ENCODE results near the gene PHLDA3.

Gene PHLDA3

DNA sequence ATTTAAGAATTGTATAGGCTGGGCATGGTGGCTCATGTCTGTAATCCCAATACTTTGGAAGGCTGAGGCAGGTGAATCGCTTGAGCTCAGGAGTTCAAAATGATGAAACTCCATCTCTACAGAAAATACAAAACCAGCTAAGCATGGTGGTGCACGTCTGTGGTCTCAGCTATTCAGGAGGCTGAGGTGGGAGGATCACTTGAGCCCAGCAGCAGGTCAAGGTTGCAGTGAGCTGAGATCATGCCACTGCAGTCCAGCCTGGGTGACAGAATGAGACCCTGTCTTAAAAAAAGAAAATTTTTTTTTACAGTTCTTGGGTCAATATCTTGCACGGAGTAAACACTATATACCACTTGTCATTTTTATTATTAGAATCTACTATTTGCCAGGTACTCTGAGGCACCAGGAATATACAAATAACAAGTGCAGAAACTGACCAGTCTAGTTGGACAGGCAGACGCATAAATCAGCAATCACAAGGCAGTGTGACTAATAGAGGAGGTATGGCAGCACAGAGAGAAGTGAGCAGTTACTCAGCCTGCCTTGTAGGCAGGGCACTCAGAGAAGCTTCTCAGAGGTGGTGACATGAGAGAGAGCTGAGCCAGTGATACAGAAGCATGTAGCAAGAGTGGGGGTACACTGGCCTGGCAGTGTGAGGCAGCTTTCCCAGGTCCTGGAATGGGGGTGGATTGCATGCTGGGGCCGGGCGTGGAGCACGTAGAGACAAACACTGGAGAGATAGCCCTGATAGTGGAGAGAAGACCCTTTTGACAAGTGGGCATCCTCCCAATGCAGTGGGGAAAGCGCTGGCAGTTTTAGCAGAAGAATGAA is 8.0 kb downstream of the PHLDA3 start:
- DNase-seq: no peak

- DNase-seq: no peak
Measured at GRCh38 chr1:201459775-201460174, 9.2 kb downstream of the PHLDA3 start.

- no peak for DNase-seq
Measured at GRCh38 chr1:201459052-201459451, 9.9 kb downstream of the PHLDA3 start.

DNA sequence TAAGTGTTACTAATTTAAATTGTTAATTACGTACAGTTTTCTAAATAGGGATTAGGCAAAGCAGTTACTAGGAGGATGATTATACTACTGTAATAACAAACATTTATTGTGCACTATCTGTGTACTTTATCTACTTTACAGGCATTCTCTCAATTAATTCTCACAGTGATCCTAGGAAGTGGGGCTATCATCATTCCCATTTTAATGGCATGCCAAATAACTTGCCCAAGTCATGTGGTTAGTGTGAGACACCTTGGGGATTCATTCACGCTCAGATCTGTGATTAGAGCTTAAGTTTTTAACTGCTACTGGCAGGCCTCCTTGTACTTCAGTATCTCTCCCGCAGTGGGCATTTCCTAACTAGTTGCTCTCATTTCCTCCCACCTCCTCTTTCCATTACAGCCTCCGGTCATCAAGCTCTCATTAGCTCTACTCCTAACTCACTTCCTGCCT is 11.5 kb downstream of the PHLDA3 start:
- DNase-seq: no peak

DNA sequence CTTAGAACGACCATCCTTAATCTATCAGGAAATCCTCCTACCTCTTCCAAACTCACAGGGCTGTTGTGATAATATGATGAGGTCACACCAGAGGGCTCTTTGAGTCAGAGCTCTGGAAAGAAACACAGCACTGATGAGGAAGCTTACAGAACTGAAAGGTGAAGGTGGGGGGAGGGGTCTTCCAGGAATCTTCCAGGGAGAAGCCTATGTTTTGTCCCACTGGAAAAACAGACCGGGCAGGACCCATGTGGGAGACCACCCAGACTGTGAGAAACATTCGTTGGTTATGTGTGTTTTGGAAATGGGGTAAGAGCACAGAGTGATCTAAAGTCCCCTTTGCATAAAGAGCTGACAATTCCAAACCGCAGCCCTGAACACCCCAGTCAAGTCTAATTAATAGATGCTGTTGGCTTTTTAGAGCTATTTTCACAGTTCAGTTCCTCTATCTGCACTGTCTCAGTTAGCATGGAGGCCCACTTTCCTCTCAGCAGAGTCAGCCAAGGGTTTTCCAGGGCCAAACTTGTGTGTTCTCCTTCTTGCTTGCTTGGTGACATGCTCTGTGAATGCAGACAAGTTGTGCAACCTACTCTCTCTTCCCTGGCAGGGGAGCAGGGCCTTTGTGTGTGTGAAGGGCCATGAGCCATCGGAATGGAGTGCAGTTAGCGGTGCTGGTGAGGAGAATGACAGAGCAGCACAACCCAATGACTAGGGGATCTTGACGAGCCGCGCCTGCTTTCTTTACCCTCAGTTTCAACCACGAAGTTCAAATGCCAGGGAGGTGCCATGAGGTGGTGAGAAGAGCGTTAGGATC is 12.3 kb downstream of the PHLDA3 start:
- no peak for DNase-seq

DNA sequence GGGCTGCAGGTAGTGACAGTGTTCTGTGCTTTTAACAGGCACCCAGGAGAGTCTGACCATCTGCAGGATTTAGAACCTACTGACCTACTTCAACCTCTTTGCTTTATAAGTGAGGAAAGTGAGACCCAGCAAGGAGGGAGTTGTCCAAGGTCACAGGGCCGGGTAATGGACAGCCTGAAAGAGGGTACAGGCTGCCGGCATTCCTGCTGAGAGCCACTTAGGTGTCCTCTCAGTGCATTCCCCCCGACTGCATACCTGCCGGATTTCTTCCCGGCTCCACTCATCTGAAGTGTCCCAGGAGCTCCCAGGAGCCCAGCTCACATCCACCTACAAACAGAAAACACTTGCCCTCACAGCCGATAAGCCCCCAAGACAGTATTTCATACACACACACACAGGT is 13.9 kb downstream of the PHLDA3 start:
- no peak for DNase-seq

DNA sequence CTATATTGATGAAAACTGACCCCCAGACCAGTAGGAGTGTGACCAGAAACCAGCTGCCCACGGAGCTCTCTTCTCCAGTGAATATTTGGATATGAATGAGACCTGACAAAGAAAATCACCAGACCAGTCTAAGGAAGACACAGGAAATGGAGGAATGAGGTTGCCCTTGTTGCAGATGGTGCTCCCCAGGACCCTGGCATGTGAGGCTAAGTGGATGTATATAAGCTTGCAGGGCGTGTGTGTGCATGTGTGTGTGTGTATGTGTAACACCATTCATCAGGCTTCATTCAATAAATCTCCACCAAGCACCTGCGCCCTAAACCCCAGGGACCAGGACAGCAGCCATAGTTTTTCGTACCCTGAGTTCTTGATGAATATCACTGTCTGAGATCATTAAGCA is 14.4 kb downstream of the PHLDA3 start:
- DNase-seq: no peak

DNA sequence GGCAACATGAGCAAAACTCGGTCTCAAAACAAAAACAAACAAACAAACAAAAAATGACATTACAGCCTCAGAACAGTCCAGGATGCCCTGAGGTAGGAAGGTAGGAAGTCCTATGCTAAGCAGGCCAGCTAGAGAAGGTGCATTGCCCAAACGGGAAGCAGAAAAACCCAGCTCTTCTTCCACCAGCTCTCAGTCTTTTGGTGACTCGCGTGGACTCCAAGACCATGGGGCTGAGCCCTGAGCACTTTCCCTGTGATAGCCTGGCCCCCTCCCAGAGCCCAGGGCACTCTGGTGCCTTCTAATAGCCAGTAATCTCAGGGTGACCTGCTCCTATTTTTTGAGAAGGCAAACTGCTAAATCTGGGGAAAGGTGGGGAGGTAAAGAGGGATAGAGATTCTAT is 16.1 kb downstream of the PHLDA3 start:
- DNase-seq: no peak

DNA sequence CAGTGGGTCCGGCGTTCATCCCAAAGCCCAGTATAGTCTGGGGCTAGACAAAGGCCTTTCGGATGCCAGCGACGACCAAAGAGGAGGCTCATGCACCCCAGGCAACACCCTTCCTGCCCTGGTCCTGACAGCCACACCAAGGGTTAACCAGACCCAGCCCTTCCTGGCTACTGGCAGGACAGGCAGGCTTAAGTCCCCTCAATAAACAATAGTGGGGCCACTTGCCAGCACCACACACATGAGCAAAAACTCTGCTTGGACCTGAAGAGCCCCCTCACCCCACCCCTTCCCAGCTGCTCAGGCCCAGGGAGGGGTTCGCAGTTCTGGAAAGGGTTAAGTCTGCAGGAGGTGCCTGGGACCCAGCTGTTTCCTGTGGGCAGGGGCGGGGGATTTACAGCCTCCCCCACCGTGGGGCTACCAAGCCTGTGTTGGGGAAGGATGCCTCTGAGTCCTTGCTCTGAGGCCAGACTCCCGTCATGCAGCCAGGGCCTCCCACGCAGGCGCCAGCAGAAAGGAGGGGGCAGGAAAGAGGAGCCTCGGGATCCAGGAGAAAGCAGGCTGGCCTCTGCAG is 18.2 kb downstream of the PHLDA3 start:
- no peak for DNase-seq

DNA sequence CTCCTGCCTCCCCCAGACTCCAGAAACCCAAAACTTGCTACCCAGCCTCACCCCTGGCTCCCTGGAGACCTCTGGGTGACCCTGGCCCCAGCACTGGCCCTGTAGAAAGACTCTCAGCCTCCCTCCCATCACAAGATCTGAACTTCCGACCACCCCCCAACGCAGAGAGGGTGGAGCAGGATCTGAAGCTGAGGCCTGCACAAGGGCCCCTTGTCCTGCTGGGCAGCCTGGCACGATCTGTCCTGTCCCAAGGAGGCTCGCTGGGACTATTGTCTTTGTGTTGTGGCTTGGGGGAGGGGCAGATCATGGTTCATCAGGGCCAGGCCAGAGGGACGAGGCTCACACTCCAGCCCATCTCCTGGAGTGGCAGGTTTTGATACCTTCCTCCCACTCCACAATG is 20.0 kb downstream of the PHLDA3 start:
- DNase-seq: no peak

DNA sequence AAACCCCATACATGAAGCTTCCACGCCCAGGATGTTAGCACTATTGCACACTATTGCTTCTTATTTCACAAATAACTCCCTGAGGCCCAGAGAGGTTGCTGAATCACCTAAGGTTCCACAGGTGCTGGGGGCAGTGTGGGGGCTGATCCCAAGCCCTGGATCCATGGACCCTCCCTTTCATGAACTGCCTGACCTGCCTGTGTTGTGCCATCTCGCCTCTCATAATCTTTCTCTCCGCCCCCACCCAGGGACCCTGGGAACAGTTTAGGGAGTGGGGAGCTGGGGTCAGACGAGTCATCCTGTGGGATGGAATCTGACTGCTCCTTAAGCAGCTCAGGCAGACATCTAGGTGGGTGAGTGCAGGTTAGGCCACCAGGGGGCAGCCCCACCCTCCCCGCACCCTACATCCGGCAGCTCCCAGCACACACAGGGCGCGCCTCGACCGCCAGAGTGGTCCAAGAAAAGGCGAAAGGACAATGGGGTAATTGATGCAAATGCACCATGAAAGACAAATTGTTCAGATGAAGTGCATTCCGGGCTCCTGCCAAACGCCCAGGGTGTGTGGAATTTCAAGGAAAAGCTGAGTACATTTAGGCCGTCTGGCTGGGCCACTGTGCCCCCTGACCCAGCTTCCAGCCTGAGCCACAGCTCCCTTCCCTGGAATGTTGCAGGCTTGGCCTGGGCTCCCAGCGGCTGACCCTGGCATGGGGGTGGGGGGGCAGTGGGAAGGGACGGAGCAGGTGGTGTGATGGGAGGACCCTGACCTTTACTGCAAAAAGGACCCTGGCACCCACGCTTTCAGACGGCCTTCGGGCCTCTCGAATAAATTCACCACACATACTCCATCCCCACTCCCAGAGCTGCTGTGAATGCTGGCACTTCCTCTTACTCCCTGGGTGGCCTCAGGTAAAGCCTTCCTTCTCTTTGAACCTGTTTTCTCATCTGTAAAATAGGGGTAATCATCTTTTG is 20.8 kb downstream of the PHLDA3 start:
- peak; percentile 79 for DNase-seq

- DNase-seq: no peak
Measured at GRCh38 chr1:201445310-201445709, 23.7 kb downstream of the PHLDA3 start.

DNA sequence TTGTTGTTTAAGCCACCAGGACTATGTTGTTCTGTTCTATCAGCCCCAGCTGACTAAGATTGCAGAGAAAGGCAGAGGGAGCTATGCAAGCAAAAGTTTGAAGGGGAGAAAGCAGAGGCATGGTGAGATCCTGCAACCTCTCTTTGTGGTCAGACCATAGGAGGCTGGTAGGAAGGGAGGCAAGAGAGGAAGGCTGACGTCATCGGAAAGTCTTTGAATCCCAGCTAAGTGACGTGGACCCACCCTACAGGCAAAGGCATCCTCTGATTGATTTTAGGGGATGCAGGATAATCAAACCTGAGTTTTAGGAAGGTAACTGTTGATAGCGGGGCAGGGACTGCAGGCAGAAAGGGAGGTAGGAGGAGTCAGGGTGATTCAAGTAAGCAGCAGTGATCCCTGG is 24.2 kb downstream of the PHLDA3 start:
- no peak for DNase-seq

GRCh38 chr1:201443747-201444146 is 25.2 kb downstream of the PHLDA3 start:
- DNase-seq: no peak

- DNase-seq: no peak
Measured at GRCh38 chr1:201436969-201437368, 32.0 kb downstream of the PHLDA3 start.

DNA sequence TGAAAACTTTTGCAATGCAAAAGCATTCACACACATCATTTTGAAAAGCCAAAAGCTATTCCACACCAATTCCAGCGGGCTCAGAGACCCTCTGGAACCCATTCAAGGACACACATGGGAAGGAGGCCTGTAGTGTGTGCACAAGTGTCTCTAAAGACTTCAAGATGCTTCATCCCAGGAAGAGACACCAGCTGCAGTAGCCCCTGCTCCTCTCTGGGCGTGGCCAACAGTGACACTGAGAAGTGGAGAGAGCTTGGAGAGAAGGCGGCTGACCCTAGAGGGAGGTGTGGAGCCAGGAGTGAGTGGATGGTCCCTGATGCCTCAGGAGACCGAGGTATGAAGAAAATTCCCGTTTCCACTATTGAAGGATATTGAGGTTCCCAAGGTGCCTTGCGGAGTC is 32.6 kb downstream of the PHLDA3 start:
- no peak for DNase-seq

- no peak for DNase-seq
Measured at GRCh38 chr1:201434266-201434665, 34.7 kb downstream of the PHLDA3 start.

- DNase-seq: no peak
Measured at GRCh38 chr1:201433609-201434008, 35.4 kb downstream of the PHLDA3 start.

DNA sequence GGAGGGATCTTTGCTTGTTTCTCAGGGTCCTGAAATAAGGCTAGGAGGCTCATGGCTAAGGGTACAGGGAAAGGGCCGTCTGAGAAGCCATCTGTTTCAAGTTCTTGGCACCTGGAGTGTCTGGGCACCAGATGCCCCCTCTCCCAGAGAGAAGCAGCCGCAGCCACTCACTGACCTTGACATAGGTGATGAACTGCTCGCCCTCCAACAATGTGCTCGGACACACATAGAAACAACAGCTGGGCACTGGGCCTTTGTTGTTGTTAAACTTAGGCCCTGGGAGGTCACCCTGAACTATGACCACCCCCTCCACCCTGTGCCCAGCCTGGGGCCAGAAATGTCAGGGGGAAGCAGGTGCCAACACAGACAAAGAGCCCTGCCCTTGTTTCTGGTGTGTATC is 38.2 kb downstream of the PHLDA3 start:
- DNase-seq: no peak

DNA sequence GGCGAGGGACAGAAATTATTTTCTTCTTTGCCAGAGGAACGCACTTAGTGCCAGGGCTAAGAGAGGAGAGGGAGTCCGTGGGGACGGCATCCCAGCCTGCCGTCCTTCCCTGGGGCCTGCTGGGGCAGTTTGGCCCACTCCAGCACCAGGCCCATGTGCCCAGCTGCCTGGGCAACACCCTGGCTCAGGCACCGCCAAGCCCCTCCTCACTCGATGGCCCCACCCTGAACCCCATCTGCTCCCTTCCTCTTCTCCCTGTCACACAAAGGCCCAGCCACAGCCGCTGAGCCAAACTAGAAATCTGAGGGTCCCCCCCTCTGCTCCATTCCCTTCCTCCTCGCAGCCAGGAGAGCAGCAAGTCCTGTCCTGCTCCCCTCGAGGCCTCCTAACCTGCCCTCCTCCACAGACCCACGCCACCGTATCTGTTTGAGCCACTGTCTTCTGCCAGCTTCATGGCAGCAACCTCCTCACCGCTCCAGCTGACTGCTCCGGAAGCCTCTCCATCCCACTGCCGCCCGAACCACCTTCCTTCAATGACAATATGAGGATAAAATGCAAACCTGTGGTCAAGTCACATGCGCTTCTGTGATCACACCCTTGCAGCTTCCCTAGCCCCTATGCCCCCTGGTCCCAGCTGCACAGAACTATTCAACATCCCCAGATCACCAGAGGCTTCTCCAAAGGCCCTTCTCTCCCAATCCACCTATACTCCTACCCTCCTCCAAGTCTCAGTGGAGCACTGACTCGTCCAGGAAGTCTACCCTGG is 39.1 kb downstream of the PHLDA3 start:
- no peak for DNase-seq

GRCh38 chr1:201427963-201428362 is 41.0 kb downstream of the PHLDA3 start:
- DNase-seq: no peak
